ENCODE measurements around the gene MEF2D.
A peak's percentile ranks its signal among the peaks of the same experiment; 100 is the strongest.

The MEF2D gene

GRCh38 chr1:156420205-156421061, 80.1 kb downstream of the MEF2D start:
- Histone ChIP-seq H4K91ac (ENCODE audit: low read depth, low read length, poor library complexity) (no peak overlapping the region), H3K36me3 (replicated peaks in 1 of 2; ENCODE audit: control insufficient read depth in 2 of 2, insufficient read depth in 2 of 2, low read length in 2 of 2) (no peaks in the 10 kb centered on the region), H3K4me2 (ENCODE audit: insufficient read depth, low read length, poor library complexity, severe bottlenecking) (peak overlapping the region; percentile 37), H3K4me3 (ENCODE audit: low read length in 2 of 2) (peak overlapping the region in 1 of 2 donors; percentile 28), H2AFZ (ENCODE audit: low read length) (peak overlapping the region; percentile 70), H3K9me3 (replicated peaks in 1 of 2; ENCODE audit: control insufficient read depth in 2 of 2, insufficient read depth in 1 of 2, low read depth in 1 of 2, low read length in 2 of 2) (peaks cover 0 to 2% of the 10 kb centered on the region in 2 donors), H3K4ac (ENCODE audit: low read length) (no peak overlapping the region), H2BK120ac (ENCODE audit: low read depth, low read length) (no peak overlapping the region), H4K8ac (ENCODE audit: low read depth, low read length) (no peak overlapping the region), H2AK5ac (ENCODE audit: low read depth, low read length) (peak overlapping the region; percentile 6), H3K14ac (ENCODE audit: low read length) (no peak overlapping the region), H3K27me3 (ENCODE audit: control insufficient read depth in 3 of 3, insufficient read depth in 3 of 3, low read depth in 1 of 3, low read length in 3 of 3) (peaks cover 36 to 100% (median 93%) of the 10 kb centered on the region in 3 experiments), H3K79me1 (ENCODE audit: low read depth, low read length) (no peaks in the 10 kb centered on the region), H2BK15ac (ENCODE audit: low read length) (peak overlapping the region; percentile 60), H3K23ac (ENCODE audit: low read depth, low read length, poor library complexity) (peak overlapping the region; percentile 16), H3K18ac (ENCODE audit: low read length) (peak overlapping the region; percentile 87), H3K9ac (ENCODE audit: low read depth, low read length, poor library complexity) (no peak overlapping the region), H3K4me1 (ENCODE audit: control insufficient read depth in 2 of 2, insufficient read depth in 1 of 2, low read depth in 1 of 2, low read length in 2 of 2) (peaks cover 0 to 7% of the 10 kb centered on the region in 2 donors), H2BK5ac (ENCODE audit: low read length) (peak overlapping the region; percentile 43), H2BK12ac (ENCODE audit: low read length) (no peak overlapping the region), H3K27ac (replicated peaks; ENCODE audit: low read length) (no peak overlapping the region)
- DNase-seq (ENCODE audit: low spot score): no peak
- no CpG with 5 or more reads among the region's 69 CpGs for WGBS, 2 donors (ENCODE audit: extremely low coverage in 2 of 2, insufficient read length in 2 of 2, insufficient replicate concordance in 1 of 2)

DNA sequence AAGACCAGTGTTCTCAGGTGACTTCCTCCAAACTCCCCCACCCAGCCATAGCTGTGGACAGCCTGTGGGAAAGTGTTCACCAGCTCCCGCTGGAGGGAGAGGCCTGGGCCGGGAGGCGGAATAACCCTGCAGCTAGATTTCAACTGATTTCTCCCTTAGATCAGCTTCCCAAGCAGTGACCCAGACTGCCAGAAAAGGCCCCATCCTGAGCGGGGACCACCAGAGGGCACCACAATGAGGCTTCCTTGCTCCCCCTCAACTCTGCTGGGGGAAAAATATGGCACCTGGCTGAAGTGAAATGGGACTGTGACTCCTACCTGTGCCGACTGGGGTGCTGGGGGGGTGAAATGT, 80.7 kb downstream of the MEF2D start:
- peaks cover 0 to 2% of the 10 kb centered on the region in 2 donors for H3K9me3 ChIP-seq (replicated peaks in 1 of 2; ENCODE audit: control insufficient read depth in 2 of 2, insufficient read depth in 1 of 2, low read depth in 1 of 2, low read length in 2 of 2)
- no peak overlapping the region for H3K14ac ChIP-seq (ENCODE audit: low read length)
- no peak overlapping the region for H2BK120ac ChIP-seq (ENCODE audit: low read depth, low read length)
- H3K23ac ChIP-seq (ENCODE audit: low read depth, low read length, poor library complexity): no peak overlapping the region
- H2AFZ ChIP-seq (ENCODE audit: low read length): no peak overlapping the region
- H3K9ac ChIP-seq (ENCODE audit: low read depth, low read length, poor library complexity): no peak overlapping the region
- peaks cover 0 to 9% of the 10 kb centered on the region in 2 donors for H3K4me1 ChIP-seq (ENCODE audit: control insufficient read depth in 2 of 2, insufficient read depth in 1 of 2, low read depth in 1 of 2, low read length in 2 of 2)
- H4K8ac ChIP-seq (ENCODE audit: low read depth, low read length): no peak overlapping the region
- H3K4ac ChIP-seq (ENCODE audit: low read length): no peak overlapping the region
- no peak overlapping the region for H2AK5ac ChIP-seq (ENCODE audit: low read depth, low read length)
- H4K91ac ChIP-seq (ENCODE audit: low read depth, low read length, poor library complexity): no peak overlapping the region
- no peak overlapping the region for H3K27ac ChIP-seq (replicated peaks; ENCODE audit: low read length)
- peaks cover 32 to 100% (median 90%) of the 10 kb centered on the region in 3 experiments for H3K27me3 ChIP-seq (ENCODE audit: control insufficient read depth in 3 of 3, insufficient read depth in 3 of 3, low read depth in 1 of 3, low read length in 3 of 3)
- WGBS, 2 donors (ENCODE audit: extremely low coverage in 2 of 2, insufficient read length in 2 of 2, insufficient replicate concordance in 1 of 2): no CpG with 5 or more reads among the region's 5 CpGs
- no peak overlapping the region for H2BK15ac ChIP-seq (ENCODE audit: low read length)
- H3K18ac ChIP-seq (ENCODE audit: low read length): no peak overlapping the region
- DNase-seq (ENCODE audit: low spot score): no peak
- no peak overlapping the region for H2BK12ac ChIP-seq (ENCODE audit: low read length)
- H3K36me3 ChIP-seq (replicated peaks in 1 of 2; ENCODE audit: control insufficient read depth in 2 of 2, insufficient read depth in 2 of 2, low read length in 2 of 2): no peaks in the 10 kb centered on the region
- no peak overlapping the region for H3K4me2 ChIP-seq (ENCODE audit: insufficient read depth, low read length, poor library complexity, severe bottlenecking)
- no peaks in the 10 kb centered on the region for H3K79me1 ChIP-seq (ENCODE audit: low read depth, low read length)
- peak overlapping the region in 1 of 2 donors; percentile 30 for H3K4me3 ChIP-seq (ENCODE audit: low read length in 2 of 2)
- H2BK5ac ChIP-seq (ENCODE audit: low read length): no peak overlapping the region

DNA sequence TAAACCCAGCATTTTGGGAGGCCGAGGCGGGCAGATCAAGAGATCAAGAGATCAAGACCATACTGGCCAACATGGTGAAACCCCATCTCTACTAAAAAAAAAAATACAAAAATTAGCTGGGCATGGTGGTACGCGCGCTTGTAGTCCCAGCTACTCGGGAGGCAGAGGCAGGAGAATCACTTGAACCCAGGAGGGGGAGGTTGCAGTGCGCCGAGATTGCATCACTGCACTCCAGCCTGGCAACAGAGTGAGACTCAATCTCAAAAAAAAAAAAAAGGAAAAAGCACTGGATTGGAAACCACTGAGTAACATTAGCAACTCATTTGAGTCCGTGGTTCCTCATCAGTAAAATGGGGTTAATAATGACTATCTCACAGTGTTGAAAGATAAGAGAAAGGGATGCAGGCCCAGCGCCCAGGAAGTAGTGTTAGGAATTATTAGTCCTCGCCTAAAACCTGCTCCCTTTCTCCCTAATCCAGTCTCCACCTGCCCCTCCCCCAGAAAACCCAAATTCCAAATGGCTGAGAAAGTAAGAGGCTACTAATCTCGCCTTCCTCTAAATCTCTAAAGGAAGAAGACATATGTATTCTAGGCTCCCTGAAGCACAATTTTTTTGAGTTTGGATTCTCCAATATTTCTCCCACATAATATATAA, 82.0 kb downstream of the MEF2D start:
- no peak overlapping the region for H4K91ac ChIP-seq (ENCODE audit: low read depth, low read length, poor library complexity)
- no peak overlapping the region for H3K9ac ChIP-seq (ENCODE audit: low read depth, low read length, poor library complexity)
- no CpG with 5 or more reads among the region's 12 CpGs for WGBS, 2 donors (ENCODE audit: extremely low coverage in 2 of 2, insufficient read length in 2 of 2, insufficient replicate concordance in 1 of 2)
- H3K4me1 ChIP-seq (ENCODE audit: control insufficient read depth in 2 of 2, insufficient read depth in 1 of 2, low read depth in 1 of 2, low read length in 2 of 2): peaks cover 0 to 9% of the 10 kb centered on the region in 2 donors
- H2BK120ac ChIP-seq (ENCODE audit: low read depth, low read length): no peak overlapping the region
- H3K18ac ChIP-seq (ENCODE audit: low read length): no peak overlapping the region
- no peaks in the 10 kb centered on the region for H3K36me3 ChIP-seq (replicated peaks in 1 of 2; ENCODE audit: control insufficient read depth in 2 of 2, insufficient read depth in 2 of 2, low read length in 2 of 2)
- no peak overlapping the region for H3K4me3 ChIP-seq (ENCODE audit: low read length in 2 of 2)
- H2AK5ac ChIP-seq (ENCODE audit: low read depth, low read length): no peak overlapping the region
- H3K9me3 ChIP-seq (replicated peaks in 1 of 2; ENCODE audit: control insufficient read depth in 2 of 2, insufficient read depth in 1 of 2, low read depth in 1 of 2, low read length in 2 of 2): peaks cover 0 to 2% of the 10 kb centered on the region in 2 donors
- no peak overlapping the region for H2BK15ac ChIP-seq (ENCODE audit: low read length)
- H3K23ac ChIP-seq (ENCODE audit: low read depth, low read length, poor library complexity): no peak overlapping the region
- H2AFZ ChIP-seq (ENCODE audit: low read length): no peak overlapping the region
- no peaks in the 10 kb centered on the region for H3K79me1 ChIP-seq (ENCODE audit: low read depth, low read length)
- no peak for DNase-seq (ENCODE audit: low spot score)
- no peak overlapping the region for H3K27ac ChIP-seq (replicated peaks; ENCODE audit: low read length)
- H2BK12ac ChIP-seq (ENCODE audit: low read length): no peak overlapping the region
- H3K27me3 ChIP-seq (ENCODE audit: control insufficient read depth in 3 of 3, insufficient read depth in 3 of 3, low read depth in 1 of 3, low read length in 3 of 3): peaks cover 28 to 100% (median 80%) of the 10 kb centered on the region in 3 experiments
- no peak overlapping the region for H2BK5ac ChIP-seq (ENCODE audit: low read length)
- H3K14ac ChIP-seq (ENCODE audit: low read length): no peak overlapping the region
- H3K4ac ChIP-seq (ENCODE audit: low read length): no peak overlapping the region
- H4K8ac ChIP-seq (ENCODE audit: low read depth, low read length): no peak overlapping the region
- H3K4me2 ChIP-seq (ENCODE audit: insufficient read depth, low read length, poor library complexity, severe bottlenecking): no peak overlapping the region

DNA sequence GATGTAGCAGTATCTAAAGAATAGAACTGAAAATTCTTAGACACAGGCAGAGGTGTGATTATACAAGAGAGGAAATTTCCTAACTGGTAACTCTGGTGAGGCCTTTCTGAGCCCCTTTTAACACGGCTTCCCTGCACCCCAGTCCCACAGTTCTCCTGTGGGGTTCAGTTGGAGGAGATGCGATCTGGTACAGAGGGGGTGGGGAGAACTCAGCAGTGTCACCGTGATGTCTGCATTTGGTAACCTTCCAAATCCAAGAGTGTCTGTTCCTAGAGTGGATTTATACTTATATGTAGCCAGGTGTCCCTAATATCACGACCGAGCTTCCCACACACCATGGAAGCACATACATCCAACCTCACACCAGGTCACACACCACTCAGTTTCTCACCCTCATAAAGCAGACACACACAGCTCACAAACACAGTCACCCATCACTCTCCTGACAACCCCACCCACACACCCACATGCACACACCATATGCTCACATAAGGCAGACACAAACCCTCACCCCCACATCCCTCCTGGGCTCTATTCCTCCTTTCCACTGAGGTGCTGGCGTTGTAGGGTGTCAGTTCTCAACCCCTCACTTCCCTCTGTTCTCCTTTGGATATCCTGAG, 83.1 kb downstream of the MEF2D start:
- Histone ChIP-seq H3K9ac (ENCODE audit: low read depth, low read length, poor library complexity) (no peak overlapping the region), H2BK12ac (ENCODE audit: low read length) (no peak overlapping the region), H3K79me1 (ENCODE audit: low read depth, low read length) (no peaks in the 10 kb centered on the region), H2AFZ (ENCODE audit: low read length) (no peak overlapping the region), H4K91ac (ENCODE audit: low read depth, low read length, poor library complexity) (no peak overlapping the region), H3K14ac (ENCODE audit: low read length) (no peak overlapping the region), H4K8ac (ENCODE audit: low read depth, low read length) (no peak overlapping the region), H3K27ac (replicated peaks; ENCODE audit: low read length) (no peak overlapping the region), H3K36me3 (replicated peaks in 1 of 2; ENCODE audit: control insufficient read depth in 2 of 2, insufficient read depth in 2 of 2, low read length in 2 of 2) (no peaks in the 10 kb centered on the region), H3K4me1 (ENCODE audit: control insufficient read depth in 2 of 2, insufficient read depth in 1 of 2, low read depth in 1 of 2, low read length in 2 of 2) (peaks cover 0 to 9% of the 10 kb centered on the region in 2 donors), H3K4me2 (ENCODE audit: insufficient read depth, low read length, poor library complexity, severe bottlenecking) (no peak overlapping the region), H3K9me3 (replicated peaks in 1 of 2; ENCODE audit: control insufficient read depth in 2 of 2, insufficient read depth in 1 of 2, low read depth in 1 of 2, low read length in 2 of 2) (peaks cover 0 to 2% of the 10 kb centered on the region in 2 donors), H2BK120ac (ENCODE audit: low read depth, low read length) (no peak overlapping the region), H3K18ac (ENCODE audit: low read length) (no peak overlapping the region), H3K23ac (ENCODE audit: low read depth, low read length, poor library complexity) (no peak overlapping the region), H3K27me3 (ENCODE audit: control insufficient read depth in 3 of 3, insufficient read depth in 3 of 3, low read depth in 1 of 3, low read length in 3 of 3) (peaks cover 19 to 94% (median 72%) of the 10 kb centered on the region in 3 experiments), H2BK15ac (ENCODE audit: low read length) (no peak overlapping the region), H3K4ac (ENCODE audit: low read length) (no peak overlapping the region), H3K4me3 (ENCODE audit: low read length in 2 of 2) (no peak overlapping the region), H2BK5ac (ENCODE audit: low read length) (no peak overlapping the region), H2AK5ac (ENCODE audit: low read depth, low read length) (no peak overlapping the region)
- no peak for DNase-seq (ENCODE audit: low spot score)
- WGBS, 2 donors (ENCODE audit: extremely low coverage in 2 of 2, insufficient read length in 2 of 2, insufficient replicate concordance in 1 of 2): no CpG with 5 or more reads among the region's 6 CpGs

Measured in neuronal stem cell (in vitro differentiated cells).